ENCODE measurements around the gene MYO7A. TPM values are rescaled to one million over a fixed set of nuclear protein-coding genes. Genes with fewer than 3 reads are reported as not detected.

The MYO7A gene
- total RNA-seq, 1 experiment from 2014 or later = 2.5 TPM

DNA sequence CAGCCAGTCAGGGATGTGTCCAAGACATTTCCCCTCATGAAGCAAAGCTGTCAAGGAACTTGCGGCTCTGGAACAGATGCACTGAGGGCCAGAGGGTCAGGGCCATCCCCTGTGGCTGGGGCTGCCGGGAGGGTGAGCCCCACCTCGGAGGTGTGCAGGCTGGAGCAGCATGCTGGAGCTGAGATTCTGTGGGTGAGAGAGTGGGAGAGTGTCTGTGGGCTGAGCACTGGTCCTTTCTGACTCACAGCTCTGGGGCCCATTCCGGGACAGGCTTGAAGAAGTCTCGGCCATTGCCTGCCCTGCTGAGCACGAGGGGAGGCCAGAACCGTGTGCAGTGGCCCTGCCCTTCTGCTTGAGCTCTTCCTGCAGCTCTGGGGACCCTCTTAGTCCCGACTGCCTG lies 23.3 kb upstream of the MYO7A start:
- Mint-ChIP-seq H3K4me1 (no peaks in the 10 kb centered on the region), H3K4me3 (no peak overlapping the region), H3K27me3 (ENCODE audit: low read depth) (no peaks in the 10 kb centered on the region), H3K27ac (no peak overlapping the region), H3K9me3 (peaks cover 9% of the 10 kb centered on the region), H3K36me3 (peaks cover 8% of the 10 kb centered on the region)
- DNase-seq (ENCODE audit: low spot score) (no peak), ATAC-seq (no peak)
- ChIA-PET CTCF (interaction anchor here (1.2 to 6.0 kb wide), 6 partner anchors 8 to 185 kb away, joined by 4 to 48 read pairs (median 5); partner anchors contain the start of gene MYO7A), POLR2A (no interaction called here)
- no peak for TF ChIP-seq ATF1 (CRISPR knock-in tag; IDR thresholded peaks at IDR 0.05)
- no peak for TF ChIP-seq TEAD1 (CRISPR knock-in tag; IDR thresholded peaks at IDR 0.05)
- no peak for TF ChIP-seq MLX (CRISPR knock-in tag; IDR thresholded peaks at IDR 0.05)
- TF ChIP-seq ZNF416 (CRISPR knock-in tag; IDR thresholded peaks at IDR 0.05) = no peak
- TF ChIP-seq, protein P1, sequence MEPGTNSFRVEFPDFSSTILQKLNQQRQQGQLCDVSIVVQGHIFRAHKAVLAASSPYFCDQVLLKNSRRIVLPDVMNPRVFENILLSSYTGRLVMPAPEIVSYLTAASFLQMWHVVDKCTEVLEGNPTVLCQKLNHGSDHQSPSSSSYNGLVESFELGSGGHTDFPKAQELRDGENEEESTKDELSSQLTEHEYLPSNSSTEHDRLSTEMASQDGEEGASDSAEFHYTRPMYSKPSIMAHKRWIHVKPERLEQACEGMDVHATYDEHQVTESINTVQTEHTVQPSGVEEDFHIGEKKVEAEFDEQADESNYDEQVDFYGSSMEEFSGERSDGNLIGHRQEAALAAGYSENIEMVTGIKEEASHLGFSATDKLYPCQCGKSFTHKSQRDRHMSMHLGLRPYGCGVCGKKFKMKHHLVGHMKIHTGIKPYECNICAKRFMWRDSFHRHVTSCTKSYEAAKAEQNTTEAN (CRISPR knock-in tag; IDR thresholded peaks at IDR 0.05) = no peak
- no peak for TF ChIP-seq KAT7 (CRISPR knock-in tag; IDR thresholded peaks at IDR 0.05; ENCODE audit: borderline replicate concordance)
- TF ChIP-seq, protein P2, sequence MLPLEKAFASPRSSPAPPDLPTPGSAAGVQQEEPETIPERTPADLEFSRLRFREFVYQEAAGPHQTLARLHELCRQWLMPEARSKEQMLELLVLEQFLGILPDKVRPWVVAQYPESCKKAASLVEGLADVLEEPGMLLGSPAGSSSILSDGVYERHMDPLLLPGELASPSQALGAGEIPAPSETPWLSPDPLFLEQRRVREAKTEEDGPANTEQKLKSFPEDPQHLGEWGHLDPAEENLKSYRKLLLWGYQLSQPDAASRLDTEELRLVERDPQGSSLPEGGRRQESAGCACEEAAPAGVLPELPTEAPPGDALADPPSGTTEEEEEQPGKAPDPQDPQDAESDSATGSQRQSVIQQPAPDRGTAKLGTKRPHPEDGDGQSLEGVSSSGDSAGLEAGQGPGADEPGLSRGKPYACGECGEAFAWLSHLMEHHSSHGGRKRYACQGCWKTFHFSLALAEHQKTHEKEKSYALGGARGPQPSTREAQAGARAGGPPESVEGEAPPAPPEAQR (CRISPR knock-in tag; IDR thresholded peaks at IDR 0.05) = no peak
- TF ChIP-seq, protein P3, sequence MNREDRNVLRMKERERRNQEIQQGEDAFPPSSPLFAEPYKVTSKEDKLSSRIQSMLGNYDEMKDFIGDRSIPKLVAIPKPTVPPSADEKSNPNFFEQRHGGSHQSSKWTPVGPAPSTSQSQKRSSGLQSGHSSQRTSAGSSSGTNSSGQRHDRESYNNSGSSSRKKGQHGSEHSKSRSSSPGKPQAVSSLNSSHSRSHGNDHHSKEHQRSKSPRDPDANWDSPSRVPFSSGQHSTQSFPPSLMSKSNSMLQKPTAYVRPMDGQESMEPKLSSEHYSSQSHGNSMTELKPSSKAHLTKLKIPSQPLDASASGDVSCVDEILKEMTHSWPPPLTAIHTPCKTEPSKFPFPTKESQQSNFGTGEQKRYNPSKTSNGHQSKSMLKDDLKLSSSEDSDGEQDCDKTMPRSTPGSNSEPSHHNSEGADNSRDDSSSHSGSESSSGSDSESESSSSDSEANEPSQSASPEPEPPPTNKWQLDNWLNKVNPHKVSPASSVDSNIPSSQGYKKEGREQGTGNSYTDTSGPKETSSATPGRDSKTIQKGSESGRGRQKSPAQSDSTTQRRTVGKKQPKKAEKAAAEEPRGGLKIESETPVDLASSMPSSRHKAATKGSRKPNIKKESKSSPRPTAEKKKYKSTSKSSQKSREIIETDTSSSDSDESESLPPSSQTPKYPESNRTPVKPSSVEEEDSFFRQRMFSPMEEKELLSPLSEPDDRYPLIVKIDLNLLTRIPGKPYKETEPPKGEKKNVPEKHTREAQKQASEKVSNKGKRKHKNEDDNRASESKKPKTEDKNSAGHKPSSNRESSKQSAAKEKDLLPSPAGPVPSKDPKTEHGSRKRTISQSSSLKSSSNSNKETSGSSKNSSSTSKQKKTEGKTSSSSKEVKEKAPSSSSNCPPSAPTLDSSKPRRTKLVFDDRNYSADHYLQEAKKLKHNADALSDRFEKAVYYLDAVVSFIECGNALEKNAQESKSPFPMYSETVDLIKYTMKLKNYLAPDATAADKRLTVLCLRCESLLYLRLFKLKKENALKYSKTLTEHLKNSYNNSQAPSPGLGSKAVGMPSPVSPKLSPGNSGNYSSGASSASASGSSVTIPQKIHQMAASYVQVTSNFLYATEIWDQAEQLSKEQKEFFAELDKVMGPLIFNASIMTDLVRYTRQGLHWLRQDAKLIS (CRISPR knock-in tag; IDR thresholded peaks at IDR 0.05; ENCODE audit: borderline replicate concordance) = no peak
- no peak for TF ChIP-seq ATF3 (CRISPR knock-in tag; conservative IDR thresholded peaks at IDR 0.05)
- TF ChIP-seq FOXJ3 (CRISPR knock-in tag; IDR thresholded peaks at IDR 0.05; ENCODE audit: borderline replicate concordance) = no peak
- TF ChIP-seq SP1 (CRISPR knock-in tag; conservative IDR thresholded peaks at IDR 0.05) = no peak
- no peak for TF ChIP-seq RORB (CRISPR knock-in tag; IDR thresholded peaks at IDR 0.05)
- no peak for TF ChIP-seq FOXP1 (CRISPR knock-in tag; IDR thresholded peaks at IDR 0.05; ENCODE audit: borderline replicate concordance)

GRCh38 chr11:77106321-77106720 lies 21.7 kb upstream of the MYO7A start:
- no peak for ATAC-seq
- POLR2A ChIA-PET = no interaction called here
- no peaks in the 10 kb centered on the region for H3K36me3 Mint-ChIP-seq
- no peak for DNase-seq (ENCODE audit: low spot score)
- H3K9me3 Mint-ChIP-seq = no peaks in the 10 kb centered on the region
- H3K4me3 Mint-ChIP-seq = no peak overlapping the region
- CTCF ChIA-PET = interaction anchor here (0.7 to 6.0 kb wide), 8 partner anchors 9 to 513 kb away, joined by 3 to 48 read pairs (median 4); no protein-coding TSS in a partner anchor
- H3K27ac Mint-ChIP-seq = no peak overlapping the region
- no peaks in the 10 kb centered on the region for H3K27me3 Mint-ChIP-seq (ENCODE audit: low read depth)
- H3K4me1 Mint-ChIP-seq = no peaks in the 10 kb centered on the region
- no peak for TF ChIP-seq ZNF281 (CRISPR knock-in tag; IDR thresholded peaks at IDR 0.05)
- TF ChIP-seq ZNF219 (CRISPR knock-in tag; IDR thresholded peaks at IDR 0.05; ENCODE audit: borderline replicate concordance) = no peak
- no peak for TF ChIP-seq TEAD4 (CRISPR knock-in tag; IDR thresholded peaks at IDR 0.05)
- no peak for TF ChIP-seq ZNF532 (CRISPR knock-in tag; IDR thresholded peaks at IDR 0.05; ENCODE audit: borderline replicate concordance)
- no peak for TF ChIP-seq E2F4 (CRISPR knock-in tag; IDR thresholded peaks at IDR 0.05; ENCODE audit: borderline replicate concordance, low read depth)
- no peak for TF ChIP-seq TEAD1 (CRISPR knock-in tag; IDR thresholded peaks at IDR 0.05)
- no peak for TF ChIP-seq ELF4 (CRISPR knock-in tag; IDR thresholded peaks at IDR 0.05; ENCODE audit: low read depth)
